ENCODE data around the gene DCTN2. TPM values are rescaled to one million over a fixed set of nuclear protein-coding genes. Genes with fewer than 3 reads are reported as not detected.
"Not testable (repeated sequence)": the region's sequence is repeated elsewhere in the genome, so short reads cannot be mapped to it uniquely, and the experiment has no call there.

The DCTN2 gene
- polyA plus RNA-seq, 2 of the 4 experiments (the other 2 are of a cell fraction) = 169 to 211 TPM

- ChIA-PET POLR2A (interaction anchor here (0.5 kb wide), 1 partner anchor 92 kb away, joined by 7 read pairs; no protein-coding TSS in a partner anchor), CTCF (interaction anchor here (0.7 to 1.9 kb wide), 5 partner anchors 13 to 274 kb away, joined by 3 to 4 read pairs (median 3); no protein-coding TSS in a partner anchor)
- H3K4me3 ChIP-seq = peak overlapping the region; percentile 85; the same call in 1 of the 3 replicates
- H3K9me3 ChIP-seq; ATAC-seq; DNase-seq (ENCODE audit: low read depth in 1 of 2, low spot score in 1 of 2); FAIRE-seq: not testable (repeated sequence)
- 93% methylated on average over 10 of the region's 10 CpGs for WGBS (ENCODE audit: missing lambda C conversion rate)
- H3K27ac ChIP-seq = peak overlapping the region in 1 of 2 experiments; percentile 95; a peak in 2 of 6 replicates
- H3K4me2 ChIP-seq = peak overlapping the region; percentile 91
- 0 out of 2 replicates have a peak, but pooled peaks have one; percentile 15 for TF ChIP-seq POLR2AphosphoS2 (conservative IDR thresholded peaks at IDR 0.05; ENCODE audit: low read length)
- peaks cover 42% of the 10 kb centered on the region for H3K4me1 ChIP-seq
Measured at GRCh38 chr12:57517718-57518117, 29.3 kb downstream of the DCTN2 start.

GRCh38 chr12:57517187-57517586, 29.8 kb downstream of the DCTN2 start:
- H3K9me3 ChIP-seq = no peaks in the 10 kb centered on the region
- TF ChIP-seq KDM1A (IDR thresholded peaks at IDR 0.05; ENCODE audit: low read depth) (no peak), JUN (IDR thresholded peaks at IDR 0.05) (peak in 1 of 2 experiments; percentile 31; a peak in 1 of 5 replicates), USF2 (IDR thresholded peaks at IDR 0.05) (no peak), MAFK (IDR thresholded peaks at IDR 0.05; ENCODE audit: partially characterized antibody) (peak; percentile 2), HES2 (IDR thresholded peaks at IDR 0.05) (no peak)
- WGBS (ENCODE audit: missing lambda C conversion rate) = 21% methylated on average over 1 of the region's 1 CpG
- CTCF ChIA-PET = interaction anchor here (0.7 to 3.0 kb wide), 8 partner anchors 14 to 1327 kb away, joined by 3 to 15 read pairs (median 3); partner anchors contain the start of gene GLI1
- FAIRE-seq (no peak), DNase-seq (ENCODE audit: low read depth in 1 of 2, low spot score in 1 of 2) (peak in 1 of 2 experiments; percentile 51), ATAC-seq (no peak)
- peak overlapping the region; percentile 91 for H3K4me2 ChIP-seq
- H3K4me1 ChIP-seq = peaks cover 41% of the 10 kb centered on the region
- peak overlapping the region in 1 of 2 experiments; percentile 49; a peak in 3 of 6 replicates for H3K27ac ChIP-seq
- POLR2A ChIA-PET = interaction anchor here (0.5 kb wide), 1 partner anchor 92 kb away, joined by 7 read pairs; no protein-coding TSS in a partner anchor
- no peak overlapping the region for H3K4me3 ChIP-seq

GRCh38 chr12:57516617-57517153, 30.3 kb downstream of the DCTN2 start:
- H3K27ac ChIP-seq = peak overlapping the region in 1 of 2 experiments; percentile 49; a peak in 3 of 6 replicates
- no peak for FAIRE-seq
- H3K9me3 ChIP-seq = no peaks in the 10 kb centered on the region
- no peak overlapping the region for H3K4me3 ChIP-seq
- no peak for TF ChIP-seq RARB (CRISPR knock-in tag; IDR thresholded peaks at IDR 0.05)
- no peak for TF ChIP-seq SREBF2 (IDR thresholded peaks at IDR 0.05)
- no peak for TF ChIP-seq CTCF (IDR thresholded peaks at IDR 0.05)
- no peak for TF ChIP-seq EHF (CRISPR knock-in tag; IDR thresholded peaks at IDR 0.05)
- no peak for TF ChIP-seq PBX3 (IDR thresholded peaks at IDR 0.05)
- no peak for TF ChIP-seq CHD4 (IDR thresholded peaks at IDR 0.05; ENCODE audit: borderline replicate concordance)
- TF ChIP-seq NR3C1 (IDR thresholded peaks at IDR 0.05) = no peak
- no peak for TF ChIP-seq NPAS2 (CRISPR knock-in tag; IDR thresholded peaks at IDR 0.05; ENCODE audit: borderline replicate concordance)
- TF ChIP-seq FOSL2 (IDR thresholded peaks at IDR 0.05) = no peak
- TF ChIP-seq FOSL2 (CRISPR knock-in tag; IDR thresholded peaks at IDR 0.05) = no peak
- no peak for TF ChIP-seq ZNF302 (CRISPR knock-in tag; IDR thresholded peaks at IDR 0.05)
- TF ChIP-seq FOSB (CRISPR knock-in tag; IDR thresholded peaks at IDR 0.05) = no peak
- no peak for TF ChIP-seq FOXS1 (CRISPR knock-in tag; IDR thresholded peaks at IDR 0.05)
- TF ChIP-seq TFCP2L1 (CRISPR knock-in tag; IDR thresholded peaks at IDR 0.05) = no peak
- TF ChIP-seq HOXB13 (CRISPR knock-in tag; IDR thresholded peaks at IDR 0.05; ENCODE audit: low read depth) = no peak
- no peak for TF ChIP-seq GATA3 (IDR thresholded peaks at IDR 0.05; ENCODE audit: borderline replicate concordance)
- no peak for TF ChIP-seq BHLHE40 (IDR thresholded peaks at IDR 0.05; ENCODE audit: low read depth, low read length)
- TF ChIP-seq BCL3 (IDR thresholded peaks at IDR 0.05) = no peak
- DNase-seq (ENCODE audit: low read depth in 1 of 2, low spot score in 1 of 2) = no peak
- ATAC-seq = no peak
- WGBS (ENCODE audit: missing lambda C conversion rate) = 94% methylated on average over 11 of the region's 11 CpGs
- POLR2A ChIA-PET = no interaction called here
- CTCF ChIA-PET = interaction anchor here (0.7 to 3.0 kb wide), 10 partner anchors 14 to 1327 kb away, joined by 3 to 15 read pairs (median 3); partner anchors contain the start of gene GLI1
- H3K4me2 ChIP-seq = peak overlapping the region; percentile 91
- H3K4me1 ChIP-seq = peaks cover 36% of the 10 kb centered on the region

All from A549 (cell line).